ENCODE measurements around the gene DERA.
A peak's percentile ranks its signal among the peaks of the same experiment; 100 is the strongest.
"Not testable (repeated sequence)": the region's sequence is repeated elsewhere in the genome, so short reads cannot be mapped to it uniquely, and the experiment has no call there.

The DERA gene

DNA sequence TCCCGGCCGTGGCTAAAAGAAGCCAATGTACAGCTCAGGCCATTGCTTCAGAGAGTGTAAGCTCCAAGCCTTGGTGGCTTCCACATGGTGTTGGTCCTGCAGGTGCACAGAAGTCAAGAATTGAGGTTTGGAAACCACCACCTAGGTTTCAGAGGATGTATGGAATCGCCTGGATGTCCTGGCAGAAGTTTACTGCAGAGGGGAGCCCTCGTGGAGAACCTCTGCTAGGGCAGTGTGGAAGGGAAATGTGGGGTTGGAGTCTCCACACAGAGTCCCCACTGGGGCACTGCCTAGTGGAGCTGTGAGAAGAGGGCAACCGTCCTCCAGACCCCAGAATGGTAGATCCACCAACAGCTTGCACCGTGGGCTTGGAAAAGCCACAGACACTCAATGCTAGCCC, 103.3 kb downstream of the DERA start:
- not testable (repeated sequence) for DNase-seq

DNA sequence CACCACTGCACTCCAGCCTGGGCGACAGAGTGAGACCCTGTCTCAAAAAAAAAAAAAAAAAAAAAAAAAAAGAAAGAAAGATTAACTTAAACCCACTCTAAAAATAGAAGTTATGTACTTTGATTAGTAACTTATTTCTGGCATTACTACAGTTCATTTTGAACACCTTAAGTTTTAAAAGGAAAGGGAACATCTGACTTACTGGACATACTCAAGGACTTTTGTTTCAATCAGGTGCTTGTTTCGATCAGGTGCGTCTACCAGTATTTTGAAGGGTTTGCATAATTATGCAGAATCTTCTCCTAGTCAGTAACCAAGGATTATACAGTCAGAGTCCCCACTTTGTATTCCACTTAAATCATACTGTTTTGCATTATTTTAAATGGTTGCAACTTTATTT, 105.6 kb downstream of the DERA start:
- DNase-seq, result no peak

DNA sequence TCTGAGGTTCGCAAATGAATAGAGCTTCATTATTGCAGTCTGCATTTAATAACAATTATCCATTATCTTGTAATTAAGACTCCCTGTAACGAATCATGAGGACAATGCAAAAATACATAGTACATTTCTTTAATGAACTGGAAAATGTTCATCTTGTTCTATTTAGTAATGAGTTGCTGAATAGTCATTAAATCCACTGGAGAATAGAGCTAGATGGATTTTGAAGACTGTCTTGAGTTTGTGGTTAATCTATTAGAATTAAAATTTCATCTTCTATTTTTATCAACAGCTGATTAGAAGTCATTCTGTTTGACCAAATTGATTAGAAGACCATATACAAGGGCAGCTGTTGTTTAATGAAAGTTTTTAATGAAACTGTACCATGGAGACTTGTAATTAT, 107.2 kb downstream of the DERA start:
- no peak for DNase-seq

DNA sequence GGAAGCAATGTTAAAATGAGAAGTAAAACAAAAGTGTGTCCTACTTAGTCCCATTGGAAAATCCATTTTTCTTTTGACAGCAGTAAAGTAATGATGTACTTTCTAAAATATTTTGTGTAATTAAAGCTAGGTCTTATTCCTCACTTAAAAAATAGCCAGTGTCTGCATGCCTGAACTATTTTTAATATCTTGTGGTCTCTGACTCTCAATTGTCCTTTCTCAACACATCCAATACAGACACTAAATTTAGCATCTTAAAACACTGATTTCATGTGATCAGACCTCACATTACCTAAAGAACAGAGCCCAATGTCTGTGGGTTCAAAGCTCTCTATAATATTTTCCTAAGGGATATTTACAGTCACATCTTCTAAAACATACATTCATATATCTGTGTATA, 108.0 kb downstream of the DERA start:
- DNase-seq, result no peak

DNA sequence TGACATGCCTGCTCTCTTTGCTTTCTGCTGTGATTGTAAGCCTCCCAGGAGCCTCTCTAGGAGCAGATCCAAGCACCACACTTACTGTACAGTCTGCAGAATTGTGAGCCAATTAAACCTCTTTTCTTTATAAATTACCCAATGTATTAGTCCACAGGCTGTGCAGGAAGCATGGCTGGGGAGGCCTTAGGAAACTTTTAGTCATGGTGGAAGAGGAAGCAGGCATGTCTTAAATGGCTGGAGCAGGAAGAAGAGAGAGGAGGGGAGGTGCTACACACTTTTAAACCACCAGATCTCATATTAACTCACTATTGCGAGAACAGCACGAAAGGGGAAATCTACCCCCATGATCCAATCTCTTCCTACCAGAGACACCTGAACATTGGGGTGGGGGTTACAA, 108.9 kb downstream of the DERA start:
- no peak for DNase-seq

DNA sequence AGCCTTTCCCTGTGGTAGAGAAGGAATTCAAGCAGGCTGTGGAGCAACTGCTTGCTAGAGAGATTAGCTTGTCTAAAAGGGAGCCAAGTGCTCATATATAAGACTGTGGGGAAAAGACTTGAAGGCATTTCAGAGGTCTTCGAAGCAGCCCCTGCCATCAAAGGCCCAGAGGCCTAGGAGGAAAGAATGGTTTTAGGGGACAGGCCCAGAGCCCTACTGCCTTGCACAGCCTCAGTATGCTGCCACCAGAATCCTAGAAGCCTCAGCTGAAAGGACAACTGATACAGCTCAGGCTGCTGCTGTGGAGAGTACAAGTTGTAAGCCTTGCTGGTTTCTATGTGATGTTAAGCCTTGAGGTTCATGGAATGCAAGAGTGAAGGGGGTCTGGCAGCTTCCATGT, 109.9 kb downstream of the DERA start:
- DNase-seq, result no peak

DNA sequence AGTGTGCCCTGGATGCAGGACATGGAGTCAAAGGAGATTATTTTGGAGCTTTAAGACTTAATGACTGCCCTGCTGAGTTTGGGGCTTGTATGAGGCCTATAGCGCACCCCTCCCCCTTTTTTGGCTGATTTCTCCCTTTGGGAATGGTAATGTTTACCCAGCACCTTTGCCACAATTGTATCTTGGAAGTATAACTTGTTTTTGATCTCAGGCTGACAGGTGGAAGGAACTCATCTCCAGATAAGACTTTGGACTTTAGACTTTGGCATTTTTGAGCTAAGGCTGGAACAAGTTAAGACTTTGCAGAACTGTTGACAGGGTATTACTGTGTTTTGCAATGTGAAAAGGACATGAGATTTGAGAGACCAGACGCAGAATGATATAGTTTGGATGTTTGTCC, 110.5 kb downstream of the DERA start:
- no peak for DNase-seq

DNA sequence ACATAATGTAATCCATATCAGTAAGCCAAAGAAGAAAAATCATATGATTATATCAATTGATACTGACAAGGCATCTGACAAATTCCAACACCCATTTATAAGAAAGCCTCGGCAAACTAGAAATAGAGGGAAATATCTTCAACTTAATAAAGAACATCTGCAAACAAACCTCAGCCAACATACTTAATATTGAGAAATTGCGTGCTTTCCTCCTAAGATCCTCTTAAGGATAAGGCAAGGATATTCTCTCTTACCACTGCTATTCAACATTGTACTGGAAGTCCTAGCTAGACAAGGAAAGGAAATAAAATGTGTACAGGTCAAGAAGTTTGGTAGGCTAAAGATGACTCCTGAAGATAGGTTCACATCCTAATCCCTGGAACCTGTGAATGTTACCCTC, 115.9 kb downstream of the DERA start:
- DNase-seq, result no peak

DNA sequence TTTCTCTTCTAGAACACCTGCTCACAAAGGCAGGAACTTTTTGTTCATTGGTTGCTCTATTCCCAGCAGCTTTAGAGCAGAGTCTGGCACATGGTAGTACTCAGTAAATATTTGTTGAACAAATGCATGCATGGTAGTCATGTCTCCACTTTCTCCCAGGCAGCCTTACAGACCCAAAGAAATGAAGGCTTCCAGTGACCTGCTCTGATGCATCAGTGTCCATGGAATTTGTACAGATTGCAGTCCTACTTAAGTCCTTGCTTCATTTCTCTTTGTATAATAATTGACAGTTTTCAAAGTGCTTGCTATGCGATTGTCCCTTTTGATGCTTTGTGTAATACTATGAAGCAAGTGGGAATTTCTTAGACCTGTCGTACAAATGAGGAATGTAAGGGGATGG, 119.6 kb downstream of the DERA start:
- DNase-seq, result peak; percentile 39 to 51

DNA sequence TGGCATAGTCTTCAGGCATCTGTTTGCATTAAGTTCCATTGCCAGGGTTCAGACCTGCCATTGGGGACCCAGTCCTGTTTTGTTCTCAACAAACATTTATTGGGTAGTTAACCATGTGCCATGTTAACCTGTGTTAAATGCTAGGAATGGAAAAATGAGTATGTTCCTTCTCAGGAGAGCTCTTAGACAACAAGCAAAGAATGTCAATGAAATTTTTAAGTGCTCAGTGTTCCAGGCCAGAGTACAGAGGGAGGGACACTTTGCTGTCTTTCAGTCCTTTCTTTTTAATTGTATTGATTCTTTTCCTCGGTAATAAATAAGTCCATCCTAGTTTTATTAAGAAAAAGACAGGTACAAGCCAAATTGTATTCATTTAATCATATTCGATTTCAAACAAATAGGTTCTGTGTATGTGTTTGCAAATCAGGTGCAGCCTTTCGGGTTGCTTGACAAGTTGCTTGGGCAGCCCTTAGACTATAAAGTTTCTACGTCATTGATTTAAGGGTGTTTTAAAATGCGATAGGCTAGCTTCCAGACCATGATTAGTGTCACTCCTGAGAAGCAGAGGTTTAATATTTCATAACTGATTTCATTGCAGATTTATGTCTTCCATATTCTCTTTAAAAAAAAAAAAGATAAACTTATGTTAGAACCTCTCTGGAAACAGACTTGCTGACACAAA, 123.1 kb downstream of the DERA start:
- no peak for DNase-seq

DNA sequence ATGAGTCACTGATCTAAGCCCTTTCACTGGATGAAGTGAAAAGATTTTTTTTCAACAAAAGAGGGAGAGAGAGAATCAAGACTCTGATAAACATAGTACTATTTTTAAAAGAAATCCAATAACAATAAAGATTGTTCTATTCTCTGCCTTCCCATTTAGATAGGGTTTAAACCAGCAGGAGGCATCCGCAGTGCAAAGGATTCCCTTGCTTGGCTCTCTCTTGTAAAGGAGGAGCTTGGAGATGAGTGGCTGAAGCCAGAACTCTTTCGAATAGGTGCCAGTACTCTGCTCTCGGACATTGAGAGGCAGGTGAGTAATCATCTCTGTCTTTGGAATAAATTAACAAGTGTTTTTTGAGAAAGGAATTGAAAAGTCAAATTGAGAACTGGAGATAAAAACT, 124.9 kb downstream of the DERA start:
- no peak for DNase-seq

DNA sequence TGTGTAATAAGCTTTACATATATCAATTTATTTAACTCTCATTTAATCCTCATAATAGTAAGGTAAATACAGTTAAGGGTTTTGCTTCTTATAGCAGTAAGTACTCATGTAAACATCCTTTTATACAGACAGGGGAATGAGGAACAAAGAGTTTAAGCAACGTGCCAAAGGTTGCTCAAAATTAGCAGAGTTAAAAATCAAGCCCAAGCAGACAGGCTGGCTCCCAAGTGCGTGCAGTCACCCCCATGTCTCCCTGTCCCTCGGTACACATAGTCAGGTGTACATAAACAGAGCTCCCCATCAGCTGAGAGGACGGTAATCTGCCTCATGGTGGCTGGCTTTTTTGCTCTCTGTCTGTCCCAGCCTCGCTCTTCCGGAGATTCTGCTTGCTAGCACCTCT, 126.4 kb downstream of the DERA start:
- no peak for DNase-seq

DNA sequence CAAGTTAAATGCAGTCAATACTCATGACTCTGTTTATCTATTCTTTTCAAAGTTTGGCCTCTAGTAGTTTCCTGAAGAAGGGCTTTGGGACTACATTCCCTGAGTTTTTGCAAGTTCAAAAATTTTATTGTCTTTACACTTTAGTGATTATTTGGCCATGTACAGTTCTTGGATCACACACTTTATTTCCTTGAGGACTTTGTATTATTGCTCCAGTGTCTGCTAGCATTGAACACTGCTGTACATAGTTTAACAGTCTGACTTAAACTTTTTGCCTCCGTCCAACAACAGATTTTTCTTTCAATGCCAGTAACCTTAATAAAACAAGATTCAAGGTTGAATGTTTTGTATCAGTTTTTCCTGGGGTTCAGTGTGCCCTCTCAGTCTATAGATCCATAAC, 132.3 kb downstream of the DERA start:
- no peak for DNase-seq

DNA sequence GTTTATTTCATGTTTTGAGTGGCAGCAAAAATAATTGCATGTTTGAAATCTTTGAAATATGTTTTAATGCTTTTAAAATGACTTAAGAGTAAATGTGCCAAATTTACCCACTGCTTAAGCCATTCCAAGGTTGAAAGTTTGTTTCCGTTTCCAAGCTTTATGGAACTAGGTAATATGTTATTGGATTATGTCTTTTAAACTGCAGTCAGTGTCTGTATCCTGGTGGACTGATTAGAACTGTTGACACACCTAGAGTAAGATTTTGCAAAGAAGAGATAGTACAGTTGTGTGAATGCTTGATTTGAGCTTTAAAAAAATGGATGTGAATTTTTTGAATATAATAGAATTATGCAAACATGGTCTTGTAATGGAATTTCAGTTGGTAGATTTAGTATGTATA, 135.1 kb downstream of the DERA start:
- DNase-seq, result no peak

DNA sequence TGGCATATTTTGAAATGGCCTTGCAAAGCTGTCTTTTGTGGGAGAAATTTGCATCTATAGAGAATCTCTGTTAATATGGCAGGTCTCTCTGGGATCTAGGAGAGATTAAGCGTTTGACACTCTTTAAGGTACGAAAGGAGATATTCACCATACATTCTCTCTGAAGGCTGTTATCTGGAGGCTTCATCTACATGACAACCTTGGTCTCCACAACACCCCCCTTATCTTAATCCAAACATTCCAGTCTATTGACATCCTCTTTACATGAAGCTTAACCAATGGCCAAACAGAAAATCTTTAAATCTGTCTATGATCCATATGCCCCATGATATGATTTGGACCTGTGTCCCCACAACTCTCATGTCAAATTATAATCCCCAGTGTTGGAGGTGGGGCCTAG, 137.4 kb downstream of the DERA start:
- no peak for DNase-seq

DNA sequence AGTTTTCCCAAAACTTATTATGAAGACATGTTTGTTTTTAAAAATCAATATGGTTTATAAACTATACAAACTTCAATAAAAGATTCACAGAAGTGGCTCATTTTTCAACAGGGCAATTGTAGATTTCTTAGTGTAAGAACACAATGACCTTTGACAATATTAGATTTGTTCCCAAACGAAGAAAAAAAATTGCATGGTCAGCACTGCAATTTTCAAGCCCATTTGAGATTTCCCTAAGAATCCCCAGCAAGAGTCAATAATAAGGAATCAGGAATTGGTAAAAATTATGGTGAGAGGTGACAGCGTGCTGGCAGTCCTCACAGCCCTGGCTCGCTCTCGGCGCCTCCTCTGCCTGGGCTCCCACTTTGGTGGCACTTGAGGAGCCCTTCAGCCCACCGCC, 145.8 kb downstream of the DERA start:
- DNase-seq, result no peak

DNA sequence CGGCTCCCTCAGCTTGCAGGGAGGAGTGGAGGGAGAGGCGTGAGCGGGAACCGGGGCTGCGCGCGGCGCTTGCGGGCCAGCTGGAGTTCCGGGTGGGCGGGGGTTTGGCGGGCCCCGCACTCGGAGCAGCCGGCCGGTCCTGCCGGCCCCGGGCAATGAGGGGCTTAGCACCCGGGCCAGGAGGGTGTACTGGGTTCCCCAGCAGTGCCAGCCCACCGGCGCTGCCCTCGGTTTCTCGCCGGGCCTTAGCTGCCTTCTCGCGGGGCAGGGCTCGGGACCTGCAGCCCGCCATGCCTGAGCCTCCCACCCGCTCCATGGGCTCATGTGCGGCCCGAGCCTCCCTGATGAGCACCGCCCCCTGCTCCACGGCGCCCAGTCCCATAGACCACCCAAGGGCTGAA, 146.2 kb downstream of the DERA start:
- DNase-seq, result not testable (repeated sequence)

DNA sequence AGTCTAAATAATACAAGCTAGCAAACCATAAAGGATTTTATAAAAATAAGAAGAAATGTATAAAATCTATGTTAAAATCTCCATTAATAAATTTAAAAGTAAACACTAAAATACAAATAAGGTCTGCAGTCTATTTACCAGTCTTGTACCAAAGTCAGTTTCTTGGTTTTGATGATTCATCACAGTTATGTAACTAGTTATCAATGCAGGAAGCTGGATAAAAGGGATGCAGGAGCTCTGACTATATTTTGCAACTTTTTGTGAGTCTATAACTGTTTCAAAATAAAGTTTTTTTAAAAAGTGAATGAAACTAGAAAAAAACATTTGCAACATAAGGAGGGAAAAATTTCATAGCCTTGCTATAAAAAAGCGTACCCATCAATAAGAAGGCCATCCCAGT, 151.5 kb downstream of the DERA start:
- no peak for DNase-seq

DNA sequence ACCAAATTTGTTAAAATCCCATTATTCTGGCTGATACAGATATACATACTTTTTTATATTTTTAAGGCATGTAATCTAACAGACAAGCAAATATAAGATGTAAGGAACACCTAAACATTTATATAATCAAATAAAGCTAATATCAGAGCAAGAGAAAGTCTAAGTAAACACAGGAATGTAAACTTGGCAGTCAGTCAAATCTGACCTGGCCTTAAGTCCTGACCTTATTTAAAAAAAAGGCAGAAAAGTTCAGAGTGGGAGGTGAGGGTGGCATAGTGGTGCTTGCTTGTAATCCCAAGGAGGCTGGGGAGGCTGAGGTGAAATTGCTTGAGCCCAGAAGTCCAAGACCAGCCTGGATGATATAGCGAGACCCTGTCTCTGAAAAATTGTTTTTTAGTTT, 152.6 kb downstream of the DERA start:
- no peak for DNase-seq

DNA sequence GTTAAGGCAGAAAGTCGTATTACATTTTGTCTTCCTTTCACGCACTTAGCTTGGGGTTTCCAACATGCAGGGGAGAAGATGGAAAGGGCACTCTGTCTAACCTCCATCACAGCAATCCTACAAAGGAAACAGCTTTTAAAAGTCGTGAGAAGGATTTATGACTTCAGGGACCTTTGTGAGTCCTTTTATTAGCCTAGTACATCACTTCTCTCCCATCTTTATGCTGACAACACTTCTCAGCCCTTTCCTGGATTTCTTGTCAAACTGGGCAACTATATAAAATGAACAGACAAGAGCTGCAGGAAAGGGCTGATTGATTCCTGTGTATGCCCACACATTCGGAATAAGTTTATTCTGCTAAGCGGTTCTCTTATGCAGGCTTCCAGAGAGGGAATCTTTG, 159.0 kb downstream of the DERA start:
- no peak for DNase-seq

DNA sequence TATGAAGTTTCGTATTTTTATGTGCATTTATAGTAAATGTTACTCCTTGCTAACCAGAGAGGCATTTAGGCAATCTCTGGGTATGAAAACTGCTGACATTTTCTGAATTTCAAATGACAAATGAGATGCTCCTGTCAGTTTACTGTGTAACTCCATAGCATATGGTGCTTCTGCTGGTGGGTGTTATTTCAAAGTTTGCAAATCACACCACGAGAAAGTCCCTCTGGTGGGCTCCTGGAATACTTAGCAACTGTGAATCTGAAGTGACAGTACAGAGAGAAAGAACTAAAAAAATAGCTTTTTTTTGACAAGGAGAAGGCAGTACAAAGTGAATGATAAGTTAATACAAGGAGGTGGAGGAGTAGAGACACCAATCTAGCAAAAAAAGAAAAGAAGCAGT, 161.5 kb downstream of the DERA start:
- DNase-seq, result no peak

DNA sequence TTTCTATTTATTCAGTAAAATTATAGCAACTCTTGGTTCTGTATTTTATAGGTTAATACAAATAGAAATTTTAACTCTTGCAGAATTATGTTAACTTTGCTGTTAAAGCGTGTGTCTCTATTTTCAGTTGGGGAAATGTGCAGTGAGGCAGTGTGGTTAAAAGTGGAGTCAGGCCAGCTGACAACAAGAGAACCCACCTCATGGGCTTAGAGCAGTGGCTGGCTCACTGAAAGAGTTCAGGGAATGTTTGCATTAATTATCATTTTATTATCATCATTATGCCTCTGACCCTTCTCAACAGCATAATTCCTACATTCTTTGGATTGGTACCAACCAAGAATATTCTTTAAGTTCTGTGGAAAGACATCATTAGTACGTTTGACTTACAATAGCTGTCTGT, 163.8 kb downstream of the DERA start:
- no peak for DNase-seq

DNA sequence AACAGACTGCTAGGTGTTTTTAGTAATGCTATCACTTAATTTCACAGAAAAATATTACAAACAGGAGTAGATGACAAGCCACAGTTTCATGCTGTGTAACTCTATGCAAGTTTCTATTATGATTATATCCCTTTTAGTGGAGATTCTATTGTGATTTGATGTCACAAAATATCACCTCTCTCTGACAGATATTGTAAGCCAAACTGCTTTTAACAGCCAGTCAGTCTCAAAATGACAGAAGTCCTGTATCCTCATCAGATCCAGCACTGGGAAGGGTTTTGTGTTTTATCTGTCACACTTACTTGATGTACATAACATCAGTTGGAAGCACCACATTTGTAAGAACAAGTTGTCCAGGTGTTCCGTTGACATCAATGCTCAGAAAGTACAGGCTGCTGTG, 164.8 kb downstream of the DERA start:
- DNase-seq, result no peak

DNA sequence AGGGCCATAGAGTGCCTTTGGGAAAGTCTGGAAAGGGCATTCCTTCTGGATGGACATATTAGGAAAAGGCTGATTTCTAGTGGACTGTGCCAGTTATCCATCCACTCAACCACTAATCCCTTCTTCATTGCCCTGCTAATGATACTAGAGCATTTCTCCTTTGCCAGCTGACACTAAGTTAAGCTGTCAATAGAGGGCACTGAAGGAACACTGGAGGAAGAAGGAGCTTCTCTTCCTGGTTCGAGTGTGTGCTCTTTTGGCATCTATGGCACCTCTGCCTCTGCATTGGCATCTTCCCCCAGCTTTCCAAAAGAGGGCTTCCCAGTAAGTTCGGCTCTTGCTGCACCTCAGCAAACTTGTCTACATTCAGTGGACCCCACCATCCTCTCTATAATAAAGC, 165.4 kb downstream of the DERA start:
- no peak for DNase-seq

DNA sequence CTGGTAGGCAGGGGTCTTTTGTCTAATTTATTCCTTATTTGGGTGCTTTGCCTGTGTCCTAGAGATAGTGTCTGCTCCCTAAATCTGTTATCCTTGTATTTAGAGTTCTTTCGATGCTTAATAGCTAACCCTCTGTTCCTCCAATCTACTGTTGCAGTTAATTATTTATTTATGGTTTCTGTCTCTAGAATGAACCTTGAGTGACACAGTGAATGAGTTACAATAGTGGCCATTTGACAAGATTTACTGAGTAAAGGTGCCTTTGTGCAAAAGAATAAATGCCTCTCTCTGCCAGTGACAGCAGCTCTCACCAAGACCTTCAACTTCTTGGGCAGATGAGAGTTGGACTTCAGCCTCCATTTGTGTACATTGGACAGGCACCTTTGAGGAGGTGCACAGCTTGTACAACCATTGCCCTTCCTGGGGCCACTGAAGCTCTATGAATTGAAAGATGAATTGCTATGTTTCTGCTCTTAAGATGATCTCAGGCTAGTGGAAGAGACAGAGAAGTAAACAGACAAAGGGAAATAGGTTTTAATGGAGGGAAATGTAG, 165.9 kb downstream of the DERA start:
- no peak for DNase-seq

DNA sequence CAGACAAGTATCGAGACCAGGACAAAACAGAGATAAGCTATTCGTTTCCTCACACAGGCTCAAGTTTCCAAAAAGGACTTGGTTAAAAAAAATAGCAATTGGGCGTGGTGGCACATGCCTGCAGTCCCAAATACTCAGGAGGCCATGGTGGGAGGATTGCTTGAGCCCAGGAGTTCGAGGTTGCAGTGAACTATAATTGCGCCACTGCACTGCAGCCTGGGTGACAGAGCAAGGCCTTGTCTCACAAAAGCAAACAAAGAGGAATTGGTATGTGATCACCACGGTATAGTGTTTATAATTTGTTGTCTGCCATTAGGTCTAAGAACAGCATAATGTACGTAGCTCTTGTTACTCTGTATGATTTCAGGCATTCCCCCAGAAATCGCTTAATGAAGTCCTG, 175.3 kb downstream of the DERA start:
- no peak for DNase-seq

All from SHP77 (cell line).